ENCODE measurements around the gene TNXB. TPM values are rescaled to one million over a fixed set of nuclear protein-coding genes. Genes with fewer than 3 reads are reported as not detected.

TNXB gene
- total RNA-seq, 1 experiment from 2014 or later = 11.5 TPM

- no peaks in the 10 kb centered on the region for H3K36me3 ChIP-seq (ENCODE audit: insufficient read depth, low read length, poor library complexity, severe bottlenecking)
- H3K9me3 ChIP-seq (ENCODE audit: low read depth, low read length, poor library complexity, severe bottlenecking) = no peaks in the 10 kb centered on the region
- H3K4me1 ChIP-seq (ENCODE audit: insufficient read depth, low read length, poor library complexity, severe bottlenecking) = peaks cover 14% of the 10 kb centered on the region
- ChIA-PET CTCF (interaction anchor here (0.6 to 2.3 kb wide), 2 partner anchors 9 to 53 kb away, joined by 6 to 9 read pairs; no protein-coding TSS in a partner anchor), POLR2A (ENCODE audit: low non-redundant PET) (interaction anchor here (0.6 to 0.7 kb wide), 2 partner anchors 8 to 569 kb away, joined by 5 to 16 read pairs; no protein-coding TSS in a partner anchor)
- TF ChIP-seq, protein P1, sequence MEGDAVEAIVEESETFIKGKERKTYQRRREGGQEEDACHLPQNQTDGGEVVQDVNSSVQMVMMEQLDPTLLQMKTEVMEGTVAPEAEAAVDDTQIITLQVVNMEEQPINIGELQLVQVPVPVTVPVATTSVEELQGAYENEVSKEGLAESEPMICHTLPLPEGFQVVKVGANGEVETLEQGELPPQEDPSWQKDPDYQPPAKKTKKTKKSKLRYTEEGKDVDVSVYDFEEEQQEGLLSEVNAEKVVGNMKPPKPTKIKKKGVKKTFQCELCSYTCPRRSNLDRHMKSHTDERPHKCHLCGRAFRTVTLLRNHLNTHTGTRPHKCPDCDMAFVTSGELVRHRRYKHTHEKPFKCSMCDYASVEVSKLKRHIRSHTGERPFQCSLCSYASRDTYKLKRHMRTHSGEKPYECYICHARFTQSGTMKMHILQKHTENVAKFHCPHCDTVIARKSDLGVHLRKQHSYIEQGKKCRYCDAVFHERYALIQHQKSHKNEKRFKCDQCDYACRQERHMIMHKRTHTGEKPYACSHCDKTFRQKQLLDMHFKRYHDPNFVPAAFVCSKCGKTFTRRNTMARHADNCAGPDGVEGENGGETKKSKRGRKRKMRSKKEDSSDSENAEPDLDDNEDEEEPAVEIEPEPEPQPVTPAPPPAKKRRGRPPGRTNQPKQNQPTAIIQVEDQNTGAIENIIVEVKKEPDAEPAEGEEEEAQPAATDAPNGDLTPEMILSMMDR (conservative IDR thresholded peaks at IDR 0.05; ENCODE audit: low read depth, low read length) = no peak
- no peak for TF ChIP-seq EZH2 (IDR thresholded peaks at IDR 0.05; ENCODE audit: borderline replicate concordance, low read depth, low read length, poor library complexity, severe bottlenecking)
- no peak overlapping the region for H3K4me3 ChIP-seq (ENCODE audit: low read depth, low read length, poor library complexity, severe bottlenecking)
- BruUV-seq (replicated peaks) = no TSS peak
- DNase-seq (ENCODE audit: low spot score) = no peak
- intact Hi-C loops (cut with micrococcal nuclease; ENCODE audit: unreplicated experiment) = no loop called here
- no peak overlapping the region for H3K27ac ChIP-seq (ENCODE audit: low read depth, low read length, poor library complexity, severe bottlenecking)
- peaks cover 5% of the 10 kb centered on the region for H3K27me3 ChIP-seq (replicated peaks; ENCODE audit: insufficient read depth, low read depth, low read length, poor library complexity)
Measured at GRCh38 chr6:32109765-32110160, 625 bp upstream of the TNXB start.

- ChIA-PET CTCF (interaction anchor here (2.3 kb wide), 1 partner anchor 10 kb away, joined by 6 read pairs; no protein-coding TSS in a partner anchor), POLR2A (ENCODE audit: low non-redundant PET) (no interaction called here)
- no peak overlapping the region for H3K27ac ChIP-seq (ENCODE audit: low read depth, low read length, poor library complexity, severe bottlenecking)
- H3K4me3 ChIP-seq (ENCODE audit: low read depth, low read length, poor library complexity, severe bottlenecking) = no peak overlapping the region
- BruUV-seq (replicated peaks) = no TSS peak
- H3K9me3 ChIP-seq (ENCODE audit: low read depth, low read length, poor library complexity, severe bottlenecking) = no peaks in the 10 kb centered on the region
- TF ChIP-seq EZH2 (IDR thresholded peaks at IDR 0.05; ENCODE audit: borderline replicate concordance, low read depth, low read length, poor library complexity, severe bottlenecking) = no peak
- TF ChIP-seq, protein P1 (conservative IDR thresholded peaks at IDR 0.05; ENCODE audit: low read depth, low read length) = no peak
- no peak for DNase-seq (ENCODE audit: low spot score)
- no peaks in the 10 kb centered on the region for H3K36me3 ChIP-seq (ENCODE audit: insufficient read depth, low read length, poor library complexity, severe bottlenecking)
- peaks cover 5% of the 10 kb centered on the region for H3K27me3 ChIP-seq (replicated peaks; ENCODE audit: insufficient read depth, low read depth, low read length, poor library complexity)
- intact Hi-C loops (cut with micrococcal nuclease; ENCODE audit: unreplicated experiment) = no loop called here
- peaks cover 14% of the 10 kb centered on the region for H3K4me1 ChIP-seq (ENCODE audit: insufficient read depth, low read length, poor library complexity, severe bottlenecking)
Measured at GRCh38 chr6:32108727-32109113, 418 bp downstream of the TNXB start.

GRCh38 chr6:32108094-32108627 lies 977 bp downstream of the TNXB start:
- CTCF ChIA-PET = interaction anchor here (2.3 kb wide), 1 partner anchor 11 kb away, joined by 6 read pairs; no protein-coding TSS in a partner anchor
- Histone ChIP-seq H3K4me3 (ENCODE audit: low read depth, low read length, poor library complexity, severe bottlenecking) (no peak overlapping the region), H3K27ac (ENCODE audit: low read depth, low read length, poor library complexity, severe bottlenecking) (no peak overlapping the region), H3K4me1 (ENCODE audit: insufficient read depth, low read length, poor library complexity, severe bottlenecking) (peaks cover 14% of the 10 kb centered on the region), H3K27me3 (replicated peaks; ENCODE audit: insufficient read depth, low read depth, low read length, poor library complexity) (peaks cover 5% of the 10 kb centered on the region), H3K9me3 (ENCODE audit: low read depth, low read length, poor library complexity, severe bottlenecking) (no peaks in the 10 kb centered on the region), H3K36me3 (ENCODE audit: insufficient read depth, low read length, poor library complexity, severe bottlenecking) (no peaks in the 10 kb centered on the region)
- POLR2A ChIA-PET (ENCODE audit: low non-redundant PET) = no interaction called here
- intact Hi-C loops (cut with micrococcal nuclease; ENCODE audit: unreplicated experiment) = no loop called here
- no peak for TF ChIP-seq EZH2 (IDR thresholded peaks at IDR 0.05; ENCODE audit: borderline replicate concordance, low read depth, low read length, poor library complexity, severe bottlenecking)
- TF ChIP-seq, protein P1 (conservative IDR thresholded peaks at IDR 0.05; ENCODE audit: low read depth, low read length) = no peak
- no TSS peak for BruUV-seq (replicated peaks)
- peak; percentile 40 for DNase-seq (ENCODE audit: low spot score)
